HG03139 (cell line): ENCODE data around the gene NFAM1.

Experiments used
- ATAC-seq: cut with Tn5 transposase; IDR thresholded peaks from one replicate; pipeline ENCODE4 v1.9.1; 2021; ENCODE audit not compliant: unreplicated experiment

NFAM1 gene

GRCh38 chr22:42361523-42361922 lies 70.7 kb downstream of the NFAM1 start:
- ATAC-seq: no peak

- no peak for ATAC-seq
These were observed 71.9 kb downstream of the NFAM1 start for GRCh38 chr22:42360348-42360747.

GRCh38 chr22:42358643-42359558 lies 73.3 kb downstream of the NFAM1 start:
- no peak for ATAC-seq

DNA sequence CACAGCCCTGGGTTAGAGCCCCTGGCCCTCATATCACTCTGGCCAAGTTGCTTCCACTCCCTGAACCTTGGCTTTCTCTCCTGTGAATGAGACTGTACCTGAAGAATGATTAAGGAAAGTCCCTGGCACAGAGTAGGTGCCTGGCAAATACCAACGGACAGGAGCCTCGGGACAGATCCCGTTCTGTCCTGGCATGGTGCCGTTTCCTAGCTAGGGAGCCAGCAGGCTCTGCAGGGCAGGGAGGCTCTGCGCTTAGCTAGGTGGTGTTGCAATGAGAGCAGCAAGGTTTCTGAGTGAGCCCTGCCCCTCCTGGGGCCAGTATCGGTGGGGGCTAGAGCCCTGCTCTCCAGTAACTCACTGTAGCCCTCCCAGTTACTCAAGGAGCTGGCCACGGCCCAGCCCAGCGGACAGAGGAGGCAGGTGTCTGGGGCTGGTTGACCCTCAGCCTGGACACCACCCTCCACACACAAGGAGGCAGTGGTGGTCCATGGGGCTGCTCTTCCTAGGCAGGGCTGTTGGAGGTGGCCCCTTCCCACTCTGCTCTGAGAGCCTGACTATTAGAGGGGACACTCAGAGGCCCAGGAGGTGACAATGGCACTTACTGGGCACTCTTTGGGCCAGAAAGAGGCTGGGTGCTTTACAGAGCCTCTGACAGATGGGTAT lies 74.4 kb downstream of the NFAM1 start:
- ATAC-seq: no peak

- ATAC-seq: no peak
These were observed 75.0 kb downstream of the NFAM1 start for GRCh38 chr22:42357221-42357620.

- ATAC-seq: no peak
These were observed 75.7 kb downstream of the NFAM1 start for GRCh38 chr22:42356533-42356932.

GRCh38 chr22:42353883-42354727 lies 78.1 kb downstream of the NFAM1 start:
- ATAC-seq: no peak

GRCh38 chr22:42350373-42350772 lies 81.8 kb downstream of the NFAM1 start:
- no peak for ATAC-seq

DNA sequence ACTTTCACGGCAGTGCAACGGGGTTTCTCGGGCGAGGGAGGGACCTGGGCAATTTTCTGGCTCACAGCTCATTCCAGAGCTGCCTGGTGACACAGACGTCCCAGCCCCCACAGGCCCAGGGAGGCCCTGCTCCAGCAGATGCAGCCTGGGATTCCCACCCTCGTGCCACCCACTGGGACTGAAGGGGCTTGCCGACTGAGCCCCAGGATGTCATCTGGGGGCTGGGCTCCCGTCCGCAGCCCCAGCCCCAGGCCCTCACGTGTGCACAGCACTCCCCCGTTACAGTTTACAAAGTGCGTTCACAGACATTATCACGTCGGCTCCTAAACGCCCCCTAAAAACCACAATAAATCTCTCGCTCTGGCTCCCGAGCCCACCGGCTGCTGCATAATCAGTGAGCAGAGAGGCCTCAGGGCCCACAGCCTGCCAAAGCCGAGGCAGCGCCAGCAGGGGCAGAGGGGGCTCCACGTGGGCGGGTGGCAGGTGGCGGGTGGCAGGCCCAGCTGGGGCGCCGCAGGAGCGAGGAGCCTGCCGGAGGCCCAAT lies 84.8 kb downstream of the NFAM1 start:
- no peak for ATAC-seq

DNA sequence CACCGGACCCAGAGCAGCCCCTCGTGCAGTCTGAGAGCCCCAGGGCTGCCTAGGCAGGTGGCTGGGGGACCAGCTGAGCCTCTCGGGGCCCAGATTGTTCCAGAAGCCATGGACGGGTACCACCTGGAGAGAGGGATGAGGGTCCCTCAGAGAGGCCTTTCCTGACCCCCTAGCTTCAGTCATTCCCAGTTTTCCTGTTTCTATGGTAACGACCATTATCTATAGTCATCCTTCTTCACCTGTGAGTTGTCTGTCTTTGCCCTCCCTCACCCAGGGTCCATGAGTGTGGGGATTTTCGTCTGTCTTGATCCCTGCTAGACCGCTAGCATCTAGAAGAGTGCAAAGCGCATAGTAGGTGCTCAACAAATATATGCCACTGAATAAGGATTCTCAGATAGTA lies 85.5 kb downstream of the NFAM1 start:
- no peak for ATAC-seq

- no peak for ATAC-seq
These were observed 86.7 kb downstream of the NFAM1 start for GRCh38 chr22:42345458-42345857.

- ATAC-seq: no peak
These were observed 87.8 kb downstream of the NFAM1 start for GRCh38 chr22:42344361-42344905.

DNA sequence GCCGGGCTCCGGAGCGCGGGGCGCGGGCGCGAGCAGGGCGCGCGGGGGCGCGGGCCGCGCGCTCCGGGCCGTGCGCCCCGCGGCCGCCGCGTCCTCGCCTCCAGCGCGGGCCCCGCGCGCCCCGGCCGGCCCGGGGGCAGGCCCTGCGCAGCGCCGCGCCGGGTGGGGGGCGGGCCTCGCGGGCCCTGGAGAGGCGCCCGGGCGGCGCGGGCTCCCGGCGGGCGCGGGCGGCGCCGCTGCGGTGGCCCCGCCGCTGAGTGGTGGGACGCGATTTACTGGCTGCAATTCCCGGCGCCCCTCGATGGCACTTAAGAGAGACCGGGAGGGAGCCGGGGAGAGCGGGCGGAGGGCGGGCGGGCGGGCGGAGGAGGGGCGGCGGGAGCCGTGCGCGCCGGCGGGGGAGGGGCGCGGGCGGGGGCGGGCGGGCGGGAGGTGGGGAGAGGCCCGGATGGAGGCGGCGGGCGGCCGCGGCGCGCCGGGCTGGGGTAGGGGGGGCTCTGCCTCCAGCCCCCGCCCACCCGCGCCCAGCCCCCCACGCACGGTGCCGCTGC lies 88.6 kb downstream of the NFAM1 start:
- ATAC-seq: no peak

GRCh38 chr22:42343121-42343454 lies 89.1 kb downstream of the NFAM1 start:
- no peak for ATAC-seq

DNA sequence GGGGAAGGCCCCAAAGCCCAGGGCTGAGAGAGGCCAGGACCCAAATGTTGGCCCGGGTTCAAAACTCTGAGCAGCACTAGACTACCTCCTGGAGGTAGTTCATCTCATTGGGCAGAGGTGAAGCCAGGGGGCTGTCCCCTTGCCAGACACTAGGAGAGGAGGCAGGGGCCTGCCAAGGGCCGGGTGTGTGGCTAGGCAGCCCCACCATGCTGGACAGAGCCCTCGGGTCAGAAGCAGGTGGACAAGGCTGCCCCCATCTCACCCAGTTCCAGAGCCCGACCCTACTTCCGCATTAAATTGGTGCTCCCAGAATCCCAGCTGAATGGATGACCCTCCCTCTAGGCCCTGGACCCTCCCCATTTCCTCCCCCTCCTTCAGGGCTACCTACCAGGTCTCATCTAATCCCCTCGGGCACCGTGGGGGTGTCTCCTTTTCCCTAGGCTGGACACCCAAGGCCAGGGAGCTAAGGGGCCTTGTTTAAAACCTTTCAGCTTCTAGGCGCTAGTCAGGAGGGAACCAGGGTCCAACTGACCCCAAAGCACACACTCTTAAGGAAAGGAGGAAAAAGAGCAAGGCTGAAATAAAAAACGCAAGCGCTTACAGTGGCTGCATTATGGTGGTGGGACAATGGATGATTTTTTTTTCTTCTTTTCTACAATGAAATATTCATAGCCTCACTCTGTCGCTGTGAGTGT lies 89.6 kb downstream of the NFAM1 start:
- no peak for ATAC-seq

GRCh38 chr22:42341779-42342178 lies 90.4 kb downstream of the NFAM1 start:
- no peak for ATAC-seq

DNA sequence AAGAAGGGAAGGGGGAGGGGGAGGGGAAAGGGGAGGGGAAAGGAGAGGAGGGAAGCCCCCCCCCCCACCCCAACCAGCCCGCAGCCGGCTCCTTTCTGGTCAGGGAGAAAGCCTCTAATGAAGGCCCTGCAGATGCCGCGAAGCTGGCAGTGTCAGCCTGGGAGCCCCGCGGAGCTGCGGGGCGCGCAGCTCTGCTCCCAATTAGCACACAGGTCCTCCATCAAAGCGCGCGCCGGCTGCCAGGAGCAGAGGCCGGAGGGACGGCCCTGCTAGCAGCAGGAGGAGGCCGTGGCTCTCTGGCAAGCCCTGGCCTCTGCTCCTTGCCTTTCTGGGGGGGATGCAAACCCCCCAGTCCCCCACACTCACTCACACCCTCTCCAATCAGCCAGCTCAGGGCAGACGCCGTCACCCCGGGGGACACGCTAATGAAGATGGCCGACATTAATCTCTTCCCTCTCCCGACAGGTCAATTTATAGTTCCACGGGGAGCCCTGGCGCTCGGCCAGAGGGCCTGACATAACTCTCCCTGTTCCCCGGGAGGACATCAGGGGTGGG lies 91.3 kb downstream of the NFAM1 start:
- no peak for ATAC-seq

DNA sequence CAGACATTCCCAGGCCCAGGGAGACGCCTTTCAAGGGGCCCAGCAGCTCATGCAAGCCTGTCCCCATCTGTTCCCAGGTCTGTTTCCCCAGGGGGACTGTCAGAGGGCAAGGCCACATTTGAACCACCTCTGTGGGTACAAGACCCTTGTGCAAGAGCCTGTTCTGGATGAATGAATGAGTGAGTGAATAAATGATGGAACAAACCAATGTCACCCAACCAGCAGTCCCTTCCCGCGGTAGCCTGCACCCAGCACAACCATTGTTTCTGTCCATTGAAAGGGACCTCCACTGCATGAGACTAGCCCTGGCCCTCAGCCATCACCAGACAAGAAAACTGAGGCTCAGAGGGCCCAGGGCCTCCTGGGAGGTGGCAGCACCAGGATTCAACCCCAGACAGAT lies 92.1 kb downstream of the NFAM1 start:
- ATAC-seq: no peak

- no peak for ATAC-seq
These were observed 93.7 kb downstream of the NFAM1 start for GRCh38 chr22:42338479-42338878.

GRCh38 chr22:42337356-42337755 lies 94.8 kb downstream of the NFAM1 start:
- no peak for ATAC-seq
